KMS-11 (cell line): Measurements from ENCODE around the gene PACSIN1.

ENCODE experiments used
- H2AFZ ChIP-seq: fragments of 200-600 bp; sonication (generic); 2 replicates; pipeline ENCODE4 v1.6.1; 2016; ENCODE audit warnings: antibody characterized with exemption, mixed run types, low read depth
- H3K27ac ChIP-seq: fragments of 200-600 bp; sonication (generic); 2 replicates; pipeline ENCODE4 v1.6.1; 2016; ENCODE audit warnings: mild to moderate bottlenecking, mixed run types
- H3K27me3 ChIP-seq: fragments of 200-600 bp; sonication (generic); 2 replicates; pipeline ENCODE4 v1.6.1; 2017; ENCODE audit warnings: mild to moderate bottlenecking, low read depth, mixed run types, moderate library complexity; ENCODE audit not compliant: insufficient read depth
- H3K36me3 ChIP-seq: fragments of 200-600 bp; sonication (generic); 2 replicates; pipeline ENCODE4 v1.6.1; 2017; ENCODE audit warnings: mild to moderate bottlenecking, mixed run types; ENCODE audit not compliant: insufficient read depth
- H3K4me1 ChIP-seq: fragments of 200-600 bp; sonication (generic); 2 replicates; pipeline ENCODE4 v1.6.1; 2016; ENCODE audit warnings: mild to moderate bottlenecking, low read depth, mixed run types; ENCODE audit not compliant: poor library complexity, severe bottlenecking
- H3K4me2 ChIP-seq: fragments of 200-600 bp; sonication (generic); 2 replicates; pipeline ENCODE4 v1.7.0; 2016; ENCODE audit warnings: mild to moderate bottlenecking, mixed run types
- H3K4me3 ChIP-seq: fragments of 200-600 bp; sonication (generic); IDR thresholded peaks from 2 replicates; pipeline ENCODE4 v1.6.1; 2017; ENCODE audit warnings: low read depth, low read length, mixed read lengths; ENCODE audit not compliant: insufficient read depth
- H3K79me2 ChIP-seq: fragments of 200-600 bp; sonication (generic); 2 replicates; pipeline ENCODE4 v1.6.1; 2016; ENCODE audit warnings: low read depth, mixed run types; ENCODE audit not compliant: insufficient read depth
- H3K9ac ChIP-seq: fragments of 200-600 bp; sonication (generic); 2 replicates; pipeline ENCODE4 v1.6.1; 2016; ENCODE audit warnings: mild to moderate bottlenecking, mixed run types
- H4K20me1 ChIP-seq: fragments of 200-600 bp; sonication (generic); 2 replicates; pipeline ENCODE4 v1.6.1; 2016; ENCODE audit warnings: mild to moderate bottlenecking, mixed run types; ENCODE audit not compliant: insufficient read depth
- CTCF ChIP-seq: fragments of 200-600 bp; sonication (generic); conservative IDR thresholded peaks from 2 replicates; pipeline ENCODE4 v1.6.1; 2017; ENCODE audit warnings: low read depth, mild to moderate bottlenecking, antibody characterized with exemption, low read length, moderate library complexity, mixed read lengths

Gene PACSIN1

GRCh38 chr6:34563513-34563870 lies 97.6 kb downstream of the PACSIN1 start:
- H3K4me1 ChIP-seq = no peaks in the 10 kb centered on the region
- no peak overlapping the region for H3K4me3 ChIP-seq
- no peak overlapping the region for H3K9ac ChIP-seq
- TF ChIP-seq CTCF = no peak
- H3K27ac ChIP-seq = no peak overlapping the region
- no peaks in the 10 kb centered on the region for H3K36me3 ChIP-seq
- H3K79me2 ChIP-seq = no peaks in the 10 kb centered on the region
- no peaks in the 10 kb centered on the region for H4K20me1 ChIP-seq
- H3K27me3 ChIP-seq = no peaks in the 10 kb centered on the region
- H2AFZ ChIP-seq = no peak overlapping the region
- H3K4me2 ChIP-seq = no peak overlapping the region

- H3K27ac ChIP-seq = no peak overlapping the region
- no peak overlapping the region for H3K4me2 ChIP-seq
- no peak overlapping the region for H3K4me3 ChIP-seq
- no peaks in the 10 kb centered on the region for H4K20me1 ChIP-seq
- no peak overlapping the region for H3K9ac ChIP-seq
- no peaks in the 10 kb centered on the region for H3K4me1 ChIP-seq
- H3K79me2 ChIP-seq = no peaks in the 10 kb centered on the region
- H3K27me3 ChIP-seq = no peaks in the 10 kb centered on the region
- no peaks in the 10 kb centered on the region for H3K36me3 ChIP-seq
- TF ChIP-seq CTCF = no peak
- no peak overlapping the region for H2AFZ ChIP-seq
Observed at GRCh38 chr6:34564181-34564580, 98.3 kb downstream of the PACSIN1 start.

- no peak overlapping the region for H3K4me2 ChIP-seq
- TF ChIP-seq CTCF = no peak
Observed at GRCh38 chr6:34565722-34566137, 99.9 kb downstream of the PACSIN1 start.

GRCh38 chr6:34566830-34567546 lies 101.1 kb downstream of the PACSIN1 start:
- H3K27ac ChIP-seq = no peak overlapping the region

More at GRCh38 chr6:34565722-34566137, 99.9 kb downstream of the PACSIN1 start:
- Histone ChIP-seq H3K36me3 (no peaks in the 10 kb centered on the region), H3K9ac (no peak overlapping the region), H3K79me2 (no peaks in the 10 kb centered on the region), H4K20me1 (no peaks in the 10 kb centered on the region), H3K27me3 (no peaks in the 10 kb centered on the region), H3K4me1 (no peaks in the 10 kb centered on the region), H2AFZ (no peak overlapping the region), H3K4me3 (no peak overlapping the region), H3K27ac (no peak overlapping the region)

More at GRCh38 chr6:34566830-34567546, 101.1 kb downstream of the PACSIN1 start:
- Histone ChIP-seq H4K20me1 (no peaks in the 10 kb centered on the region), H2AFZ (no peak overlapping the region), H3K4me1 (no peaks in the 10 kb centered on the region), H3K9ac (no peak overlapping the region), H3K79me2 (no peaks in the 10 kb centered on the region), H3K27me3 (no peaks in the 10 kb centered on the region), H3K4me2 (no peak overlapping the region), H3K4me3 (no peak overlapping the region), H3K36me3 (no peaks in the 10 kb centered on the region)
- no peak for TF ChIP-seq CTCF
